ENCODE measurements around the gene BUB3. TPM values are rescaled to one million over a fixed set of nuclear protein-coding genes. Genes with fewer than 3 reads are reported as not detected.

BUB3 gene
- total and polyA plus RNA-seq, 7 donors, result 39.6 to 116 (median 82.1) TPM

GRCh38 chr10:123160311-123160980, 6.2 kb downstream of the BUB3 start:
- 82 to 86% methylated on average over 11 of the region's 11 CpGs for WGBS, 2 donors
- Histone ChIP-seq H3K9me3 (no peaks in the 10 kb centered on the region), H3K4me1 (peaks cover 0 to 14% (median 8%) of the 10 kb centered on the region in 4 donors), H3K27me3 (no peaks in the 10 kb centered on the region), H3K36me3 (peaks cover 12 to 82% (median 29%) of the 10 kb centered on the region in 4 donors), H3K27ac (no peak overlapping the region), H3K4me3 (no peak overlapping the region)
- no peak for DNase-seq
- intact Hi-C loops (cut with DNase I), result no loop called here
- TF ChIP-seq POLR2AphosphoS5 (IDR thresholded peaks at IDR 0.05), result no peak
- TF ChIP-seq EP300 (IDR thresholded peaks at IDR 0.05), result no peak
- no peak for TF ChIP-seq CTCF (IDR thresholded peaks at IDR 0.05)
- no peak for TF ChIP-seq POLR2A (IDR thresholded peaks at IDR 0.05)

GRCh38 chr10:123164319-123164718, 10.1 kb downstream of the BUB3 start:
- no peak for TF ChIP-seq POLR2A (IDR thresholded peaks at IDR 0.05)
- TF ChIP-seq CTCF (IDR thresholded peaks at IDR 0.05), result no peak
- TF ChIP-seq POLR2AphosphoS5 (IDR thresholded peaks at IDR 0.05), result no peak
- TF ChIP-seq EP300 (IDR thresholded peaks at IDR 0.05), result no peak
- WGBS, 2 donors, result 92 to 97% methylated on average over 2 of the region's 2 CpGs
- no peaks in the 10 kb centered on the region for H3K4me1 ChIP-seq
- no peaks in the 10 kb centered on the region for H3K27me3 ChIP-seq
- H3K9me3 ChIP-seq, result no peaks in the 10 kb centered on the region
- no peak overlapping the region for H3K4me3 ChIP-seq
- DNase-seq, result no peak
- H3K27ac ChIP-seq, result no peak overlapping the region
- peaks cover 12 to 78% (median 29%) of the 10 kb centered on the region in 4 donors for H3K36me3 ChIP-seq
- intact Hi-C loops (cut with DNase I), result no loop called here

- WGBS, 2 donors, result 81 to 85% methylated on average over 4 of the region's 4 CpGs
- intact Hi-C loops (cut with DNase I), result no loop called here
- Histone ChIP-seq H3K4me1 (no peaks in the 10 kb centered on the region), H3K36me3 (peaks cover 12 to 77% (median 26%) of the 10 kb centered on the region in 4 donors), H3K27ac (no peak overlapping the region), H3K9me3 (no peaks in the 10 kb centered on the region), H3K4me3 (no peak overlapping the region), H3K27me3 (no peaks in the 10 kb centered on the region)
- TF ChIP-seq POLR2AphosphoS5 (IDR thresholded peaks at IDR 0.05), result no peak
- no peak for TF ChIP-seq EP300 (IDR thresholded peaks at IDR 0.05)
- TF ChIP-seq POLR2A (IDR thresholded peaks at IDR 0.05), result no peak
- no peak for TF ChIP-seq CTCF (IDR thresholded peaks at IDR 0.05)
- DNase-seq, result no peak
Measured at GRCh38 chr10:123165445-123166072, 11.4 kb downstream of the BUB3 start.

GRCh38 chr10:123166618-123167017, 12.4 kb downstream of the BUB3 start:
- Histone ChIP-seq H3K4me3 (no peak overlapping the region), H3K27me3 (no peaks in the 10 kb centered on the region), H3K36me3 (peaks cover 12 to 66% (median 22%) of the 10 kb centered on the region in 4 donors), H3K9me3 (no peaks in the 10 kb centered on the region), H3K27ac (no peak overlapping the region), H3K4me1 (no peaks in the 10 kb centered on the region)
- DNase-seq, result no peak
- intact Hi-C loops (cut with DNase I), result no loop called here
- 98 to 99% methylated on average over 2 of the region's 2 CpGs for WGBS, 2 donors
- TF ChIP-seq POLR2A (IDR thresholded peaks at IDR 0.05), result no peak
- no peak for TF ChIP-seq EP300 (IDR thresholded peaks at IDR 0.05)
- no peak for TF ChIP-seq CTCF (IDR thresholded peaks at IDR 0.05)
- no peak for TF ChIP-seq POLR2AphosphoS5 (IDR thresholded peaks at IDR 0.05)

Data from sigmoid colon (tissue), 7 donors.